Tibial nerve (tissue), 3 donors: ENCODE results near the gene NFAM1.

Experiments used
- EP300 ChIP-seq, 2 donors: sonication (generic); formaldehyde crosslinking; IDR thresholded peaks; one replicate each; pipeline ENCODE4 v1.6.1; 2017; ENCODE audit warnings: antibody characterized with exemption in 2 of 2, mild to moderate bottlenecking in 1 of 2
- POLR2A ChIP-seq, 2 donors: fragments of 450-650 bp; IDR thresholded peaks; one replicate each; pipeline ENCODE4 v1.6.1; 2017; ENCODE audit warnings: antibody characterized with exemption in 2 of 2, mild to moderate bottlenecking in 2 of 2, moderate library complexity in 2 of 2

GRCh38 chr22:42408810-42409529 is 23.2 kb downstream of the NFAM1 start:
- TF ChIP-seq EP300 (IDR thresholded peaks at IDR 0.05) (no peak), POLR2A (IDR thresholded peaks at IDR 0.05) (no peak)
